ENCODE data around the gene TAF11L14. TPM values are rescaled to one million over a fixed set of nuclear protein-coding genes. Genes with fewer than 3 reads are reported as not detected.
"Not testable (repeated sequence)": the region's sequence is repeated elsewhere in the genome, so short reads cannot be mapped to it uniquely, and the experiment has no call there.

TAF11L14 gene
- total and polyA plus RNA-seq, 12 donors, result not detected

GRCh38 chr5:17614872-17615605 lies 19.2 kb upstream of the TAF11L14 start:
- Histone ChIP-seq H3K4me3 (no peak overlapping the region), H3K27me3 (no peaks in the 10 kb centered on the region), H3K9me3 (no peaks in the 10 kb centered on the region), H3K4me1 (no peaks in the 10 kb centered on the region), H3K27ac (no peak overlapping the region), H3K36me3 (no peaks in the 10 kb centered on the region)
- DNase-seq (no peak), ATAC-seq (no peak)
- intact Hi-C loops (cut with DNase I), result no loop called here
- TF ChIP-seq CTCF (IDR thresholded peaks at IDR 0.05), result no peak
- 85 to 86% methylated on average over 17 of the region's 17 CpGs for WGBS, 2 donors

GRCh38 chr5:17619354-17619753 lies 14.9 kb upstream of the TAF11L14 start:
- no peaks in the 10 kb centered on the region for H3K36me3 ChIP-seq
- 85 to 92% methylated on average over 3 of the region's 3 CpGs for WGBS, 2 donors
- ATAC-seq (no peak), DNase-seq (no peak)
- peaks cover 0 to 4% (median 0%) of the 10 kb centered on the region in 7 donors for H3K27me3 ChIP-seq
- TF ChIP-seq CTCF (IDR thresholded peaks at IDR 0.05), result no peak
- H3K4me3 ChIP-seq, result no peak overlapping the region
- intact Hi-C loops (cut with DNase I), result no loop called here
- peaks cover 0 to 4% (median 0%) of the 10 kb centered on the region in 11 donors for H3K9me3 ChIP-seq
- no peaks in the 10 kb centered on the region for H3K4me1 ChIP-seq
- no peak overlapping the region for H3K27ac ChIP-seq

GRCh38 chr5:17620627-17621026 lies 13.6 kb upstream of the TAF11L14 start:
- no peak for DNase-seq
- WGBS, 2 donors, result 83 to 84% methylated on average over 17 of the region's 17 CpGs
- intact Hi-C loops (cut with DNase I), result no loop called here
- H3K27me3 ChIP-seq, result peaks cover 0 to 4% (median 0%) of the 10 kb centered on the region in 7 donors
- no peaks in the 10 kb centered on the region for H3K4me1 ChIP-seq
- H3K36me3 ChIP-seq, result no peaks in the 10 kb centered on the region
- ATAC-seq, result no peak
- H3K4me3 ChIP-seq, result no peak overlapping the region
- H3K27ac ChIP-seq, result no peak overlapping the region
- no peak for TF ChIP-seq CTCF (IDR thresholded peaks at IDR 0.05)
- H3K9me3 ChIP-seq, result peaks cover 0 to 4% (median 0%) of the 10 kb centered on the region in 11 donors

GRCh38 chr5:17625686-17626085 lies 8.6 kb upstream of the TAF11L14 start:
- 81 to 88% methylated on average over 11 of the region's 11 CpGs for WGBS, 2 donors
- no peak for DNase-seq
- intact Hi-C loops (cut with DNase I), result no loop called here
- no peak for TF ChIP-seq CTCF (IDR thresholded peaks at IDR 0.05)
- no peaks in the 10 kb centered on the region for H3K4me1 ChIP-seq
- H3K36me3 ChIP-seq, result no peaks in the 10 kb centered on the region
- H3K27me3 ChIP-seq, result no peaks in the 10 kb centered on the region
- ATAC-seq, result no peak
- H3K4me3 ChIP-seq, result no peak overlapping the region
- H3K9me3 ChIP-seq, result no peaks in the 10 kb centered on the region
- H3K27ac ChIP-seq, result no peak overlapping the region

- H3K4me1 ChIP-seq; H3K9me3 ChIP-seq; H3K4me3 ChIP-seq; H3K27me3 ChIP-seq; H3K27ac ChIP-seq; intact Hi-C loops (cut with DNase I); DNase-seq; ATAC-seq; H3K36me3 ChIP-seq: not testable (repeated sequence)
- WGBS, 2 donors, result 69 to 87% methylated on average over 7 of the region's 12 CpGs
Measured at GRCh38 chr5:17631788-17632187, 2.5 kb upstream of the TAF11L14 start, which contains the start of gene TAF11L13. Gene TAF11L13, plus strand, starts transcription at chr5:17632088.

- intact Hi-C loops (cut with DNase I); H3K4me3 ChIP-seq; H3K9me3 ChIP-seq; H3K36me3 ChIP-seq; H3K27ac ChIP-seq; DNase-seq; H3K4me1 ChIP-seq; H3K27me3 ChIP-seq; ATAC-seq: not testable (repeated sequence)
- 92 to 94% methylated on average over 10 of the region's 10 CpGs for WGBS, 2 donors
Measured at GRCh38 chr5:17649232-17649631, 15.0 kb downstream of the TAF11L14 start.

GRCh38 chr5:17655201-17655759 lies 21.0 kb downstream of the TAF11L14 start:
- DNase-seq; H3K27me3 ChIP-seq; H3K9me3 ChIP-seq; H3K4me1 ChIP-seq; H3K36me3 ChIP-seq; H3K27ac ChIP-seq; ATAC-seq; H3K4me3 ChIP-seq; intact Hi-C loops (cut with DNase I): not testable (repeated sequence)
- 94% methylated on average over 26 to 32 of the region's 32 CpGs for WGBS, 2 donors

Data from heart right ventricle (tissue), 16 donors.